ENCODE data around the gene COPS6. TPM values are rescaled to one million over a fixed set of nuclear protein-coding genes. Genes with fewer than 3 reads are reported as not detected.

The COPS6 gene
- total RNA-seq, 4 donors from 2014 or later: 32.5 to 71.5 (median 39.9) TPM

GRCh38 chr7:100077205-100077604 lies 11.6 kb upstream of the COPS6 start:
- Histone ChIP-seq H3K36me3 (peaks cover 46 to 54% of the 10 kb centered on the region in 2 donors), H3K4me1 (peaks cover 13 to 18% of the 10 kb centered on the region in 2 donors), H3K27me3 (no peaks in the 10 kb centered on the region), H3K27ac (no peak overlapping the region), H3K9me3 (no peaks in the 10 kb centered on the region), H3K4me3 (replicated peaks in 1 of 3) (no peak overlapping the region)
- WGBS, 2 donors: 95 to 98% methylated on average over 4 of the region's 4 CpGs
- intact Hi-C loops (cut with DNase I): no loop called here
- TF ChIP-seq CTCF (IDR thresholded peaks at IDR 0.05): no peak
- TF ChIP-seq POLR2A (IDR thresholded peaks at IDR 0.05): no peak
- no peak for DNase-seq

- Histone ChIP-seq H3K36me3 (peaks cover 28 to 35% of the 10 kb centered on the region in 2 donors), H3K27ac (no peak overlapping the region), H3K4me3 (replicated peaks in 1 of 3) (no peak overlapping the region), H3K27me3 (no peaks in the 10 kb centered on the region), H3K4me1 (peaks cover 21 to 26% of the 10 kb centered on the region in 2 donors), H3K9me3 (no peaks in the 10 kb centered on the region)
- 78 to 83% methylated on average over 7 of the region's 7 CpGs for WGBS, 2 donors
- TF ChIP-seq POLR2A (IDR thresholded peaks at IDR 0.05) (no peak), CTCF (IDR thresholded peaks at IDR 0.05) (no peak)
- intact Hi-C loops (cut with DNase I): no loop called here
- DNase-seq: no peak
These were observed 9.7 kb upstream of the COPS6 start for GRCh38 chr7:100079024-100079560.

GRCh38 chr7:100080907-100081534 lies 7.7 kb upstream of the COPS6 start:
- peak overlapping the region; percentile 66 to 87 (median 85) for H3K4me3 ChIP-seq (replicated peaks in 1 of 3)
- H3K27ac ChIP-seq: peak overlapping the region; percentile 35 to 83 (median 47)
- H3K9me3 ChIP-seq: no peaks in the 10 kb centered on the region
- intact Hi-C loops (cut with DNase I): loop anchor here (5.0 kb wide), 1 partner anchor 89 kb away; no protein-coding TSS in a partner anchor
- TF ChIP-seq POLR2A (IDR thresholded peaks at IDR 0.05): no peak
- TF ChIP-seq CTCF (IDR thresholded peaks at IDR 0.05): no peak
- DNase-seq: peak in 1 of 2 donors; percentile 9
- peaks cover 11 to 16% of the 10 kb centered on the region in 2 donors for H3K36me3 ChIP-seq
- H3K27me3 ChIP-seq: no peaks in the 10 kb centered on the region
- 1% methylated on average over 26 to 29 of the region's 34 CpGs for WGBS, 2 donors
- peaks cover 21 to 26% of the 10 kb centered on the region in 2 donors for H3K4me1 ChIP-seq

GRCh38 chr7:100081535-100082102 lies 7.2 kb upstream of the COPS6 start, which contains the start of gene ZNF3:
TSS of gene ZNF3 (minus strand) at chr7:100081723. CDS start at chr7:100077357, 4,366 bp downstream.
- intact Hi-C loops (cut with DNase I): loop anchor here (5.0 kb wide), 1 partner anchor 89 kb away; no protein-coding TSS in a partner anchor
- 0 to 1% methylated on average over 7 to 25 of the region's 55 CpGs for WGBS, 2 donors
- peaks cover 5 to 10% of the 10 kb centered on the region in 2 donors for H3K36me3 ChIP-seq
- H3K27me3 ChIP-seq: no peaks in the 10 kb centered on the region
- TF ChIP-seq CTCF (IDR thresholded peaks at IDR 0.05): peak; percentile 65 to 97 (median 89)
- TF ChIP-seq POLR2A (IDR thresholded peaks at IDR 0.05): peak in 1 of 2 donors; percentile 54
- H3K4me1 ChIP-seq: peaks cover 21 to 26% of the 10 kb centered on the region in 2 donors
- DNase-seq: peak; percentile 99
- peak within 1 kb of the TSS; percentile 66 to 87 (median 85) for H3K4me3 ChIP-seq (replicated peaks in 1 of 3)
- H3K9me3 ChIP-seq: no peaks in the 10 kb centered on the region
- H3K27ac ChIP-seq: peak within 1 kb of the TSS; percentile 83 to 89 (median 85)

All from thyroid gland (tissue), 4 donors.